HCT116 (cell line): ENCODE measurements around the gene RIF1. TPM values are rescaled to one million over a fixed set of nuclear protein-coding genes. Genes with fewer than 3 reads are reported as not detected.

Source experiments
- ATAC-seq: fragments of 200-7000 bp; cut with Tn5 transposase; 2 replicates; pipeline ENCODE4 v1.9.1; 2020; ENCODE audit warnings: mild to moderate bottlenecking, moderate library complexity
- BruUV-seq: library from RNA; stranded (reverse); fragments of 400-500 nt; replicated peaks from 2 replicates; lab custom pipeline; 2021; lab: Mats Ljungman, UMichigan
- CTCF ChIA-PET: fragments of 300-600 bp; sonication (Branson Sonifier 250); formaldehyde crosslinking; loops from one replicate; lab custom pipeline; 2021; ENCODE audit warnings: antibody characterized with exemption; lab: Charles Lee
- POLR2A ChIA-PET: fragments of 300-600, 350-600 bp; sonication (Branson Sonifier 250); formaldehyde crosslinking; loops from one replicate; lab custom pipeline; 2021; ENCODE audit warnings: antibody characterized with exemption; lab: Charles Lee
- RAD21 ChIA-PET, 2 experiments: fragments of 300-600 bp; sonication (Branson Sonifier 250); formaldehyde crosslinking; loops; one replicate each; lab custom pipeline; 2023; ENCODE audit warnings: low total read pairs in 2 of 2; ENCODE audit not compliant: uncharacterized antibody in 2 of 2, unreplicated experiment in 2 of 2, low non-redundant PET in 1 of 2; lab: Charles Lee
- DNase-seq: peaks from one replicate; pipeline ENCODE4 v3.0.0-alpha.2; 2010; ENCODE audit warnings: low read depth, low spot score
- H2AFZ ChIP-seq: fragments of 200-600 bp; shearing (Covaris generic), sonication (generic); 2 replicates; pipeline ENCODE4 v1.6.1; 2017; ENCODE audit warnings: low read depth, mixed run types, mixed read lengths, antibody characterized with exemption, low read length; ENCODE audit not compliant: poor library complexity, severe bottlenecking
- H3K27ac ChIP-seq: 2 replicates; pipeline ENCODE4 v1.5.1; 2012; ENCODE audit warnings: low read depth, low read length
- H3K27me3 ChIP-seq: fragments of 200-600 bp; sonication (generic); 2 replicates; pipeline ENCODE4 v1.6.1; 2016; ENCODE audit warnings: mixed run types, low read length, mixed read lengths; ENCODE audit not compliant: insufficient read depth
- H3K36me3 ChIP-seq, 2 experiments: fragments of 200-500 bp in 1 of 2; fragments of 200-600 bp in 1 of 2; sonication (Bioruptor generic) in 1 of 2; sonication (generic) in 1 of 2; 2 replicates each; pipeline versions ENCODE4 v1.5.1 to v1.6.1; 2014 to 2016; ENCODE audit warnings: low read length in 2 of 2, inconsistent platforms in 1 of 2, mixed read lengths in 1 of 2, mixed run types in 1 of 2; ENCODE audit not compliant: insufficient read depth in 2 of 2, control insufficient read depth in 1 of 2
- H3K4me1 ChIP-seq, 2 experiments: fragments of 200-600 bp in 1 of 2; sonication (generic) in 1 of 2; 2 replicates each; pipeline versions ENCODE4 v1.5.1 to v1.6.1; 2012 to 2017; ENCODE audit warnings: low read length in 2 of 2, inconsistent platforms in 1 of 2, mild to moderate bottlenecking in 1 of 2, mixed read lengths in 1 of 2, mixed run types in 1 of 2, moderate library complexity in 1 of 2; ENCODE audit not compliant: insufficient read depth in 2 of 2, control insufficient read depth in 1 of 2
- H3K4me2 ChIP-seq: fragments of 200-600 bp; sonication (generic); 2 replicates; pipeline ENCODE4 v1.6.1; 2017; ENCODE audit warnings: mixed run types, low read length, mixed read lengths
- H3K4me3 ChIP-seq, 2 experiments: fragments of 200-600 bp in 1 of 2; sonication (generic) in 1 of 2; replicated peaks in 1 of 2; 2 replicates each; pipeline ENCODE4 v1.5.1; 2011 to 2016; ENCODE audit warnings: low read length in 2 of 2, control low read depth in 1 of 2, low read depth in 1 of 2, mild to moderate bottlenecking in 1 of 2, mixed read lengths in 1 of 2, mixed run types in 1 of 2
- H3K79me2 ChIP-seq: fragments of 200-600 bp; sonication (generic); 2 replicates; pipeline ENCODE4 v1.6.1; 2017; ENCODE audit warnings: mild to moderate bottlenecking, mixed run types, low read length, moderate library complexity, mixed read lengths; ENCODE audit not compliant: insufficient read depth
- H3K9ac ChIP-seq: fragments of 200-600 bp; sonication (generic); 2 replicates; pipeline ENCODE4 v1.6.1; 2016; ENCODE audit warnings: low read length, mixed read lengths
- H3K9me2 ChIP-seq: fragments of 200-600 bp; sonication (generic), shearing (Covaris generic); 2 replicates; pipeline ENCODE4 v1.6.1; 2017; ENCODE audit warnings: mixed run types, mild to moderate bottlenecking, moderate library complexity; ENCODE audit not compliant: insufficient read depth
- H3K9me3 ChIP-seq, 2 experiments: fragments of 200-500 bp in 1 of 2; fragments of 200-600 bp in 1 of 2; sonication (Bioruptor generic) in 1 of 2; sonication (generic) in 1 of 2; 2 replicates each; pipeline ENCODE4 v1.6.1; 2014 to 2017; ENCODE audit warnings: low read length in 2 of 2, mixed read lengths in 2 of 2, inconsistent platforms in 1 of 2, low read depth in 1 of 2, mild to moderate bottlenecking in 1 of 2, mixed run types in 1 of 2, moderate library complexity in 1 of 2; ENCODE audit not compliant: control insufficient read depth in 1 of 2, insufficient read depth in 1 of 2
- H4K20me1 ChIP-seq: fragments of 200-600 bp; sonication (generic), shearing (Covaris generic); 2 replicates; pipeline ENCODE4 v1.6.1; 2017; ENCODE audit warnings: mixed run types, mild to moderate bottlenecking, moderate library complexity; ENCODE audit not compliant: insufficient read depth
- CBX3 ChIP-seq: IDR thresholded peaks from 2 replicates; pipeline ENCODE4 v1.6.1; 2012; ENCODE audit warnings: low read depth
- EGR1 ChIP-seq: IDR thresholded peaks from 2 replicates; pipeline ENCODE4 v1.6.1; 2012; ENCODE audit warnings: low read depth
- EZH2phosphoT487 ChIP-seq: fragments of 200-600 bp; IDR thresholded peaks from 2 replicates; pipeline ENCODE4 v1.6.1; 2018; ENCODE audit warnings: antibody characterized with exemption, borderline replicate concordance
- FOSL1 ChIP-seq: IDR thresholded peaks from 2 replicates; pipeline ENCODE4 v1.6.1; 2012; ENCODE audit warnings: low read depth
- POLR2A ChIP-seq: IDR thresholded peaks from 2 replicates; pipeline ENCODE4 v1.7.0; 2011; ENCODE audit warnings: borderline replicate concordance; ENCODE audit not compliant: insufficient read depth, insufficient read length; ENCODE audit errors: extremely low read depth
- POLR2AphosphoS5 ChIP-seq: IDR thresholded peaks from 2 replicates; pipeline ENCODE4 v1.6.1; 2011; ENCODE audit warnings: mild to moderate bottlenecking, low read depth, low read length, moderate library complexity
- RAD21 ChIP-seq: IDR thresholded peaks from 2 replicates; pipeline ENCODE4 v1.6.1; 2012; ENCODE audit warnings: low read depth, mild to moderate bottlenecking
- TCF7L2 ChIP-seq: IDR thresholded peaks from 2 replicates; pipeline ENCODE4 v1.7.0; 2011; ENCODE audit warnings: borderline replicate concordance, inconsistent platforms; ENCODE audit not compliant: insufficient read depth, insufficient read length; ENCODE audit errors: extremely low read depth
- YY1 ChIP-seq: IDR thresholded peaks from 2 replicates; pipeline ENCODE4 v1.6.1; 2011; ENCODE audit warnings: low read length, low read depth, moderate library complexity, mild to moderate bottlenecking; ENCODE audit not compliant: insufficient replicate concordance; ENCODE audit errors: extremely low read depth
- ZNF274 ChIP-seq: fragments of 200-500 bp; sonication (Bioruptor generic); IDR thresholded peaks from 2 replicates; pipeline ENCODE4 v1.6.1; 2014; ENCODE audit warnings: mild to moderate bottlenecking, low read depth, low read length, inconsistent platforms
- intact Hi-C: fragments of 100-400 bp; cut with micrococcal nuclease; formaldehyde crosslinking; loops from 2 replicates; pipeline ENCODE4 v1.10.0; 2022
- total RNA-seq: library from RNA; stranded (reverse); gene quantifications from one replicate; pipeline ENCODE4 v1.2.1, GENCODE V29; 2021; ENCODE audit not compliant: unreplicated experiment
- TF ChIP-seq, protein P1 (sequence below), 3 experiments: fragments of 200-600 bp in 1 of 3; sonication (generic) in 1 of 3; IDR thresholded peaks in 2 of 3; conservative IDR thresholded peaks in 1 of 3; 2 replicates each; pipeline ENCODE4 v1.5.1; 2012 to 2017; ENCODE audit warnings: low read depth in 2 of 3, low read length in 2 of 3, antibody characterized with exemption in 1 of 3, borderline replicate concordance in 1 of 3, control low read depth in 1 of 3, mild to moderate bottlenecking in 1 of 3, mixed read lengths in 1 of 3, mixed run types in 1 of 3, moderate library complexity in 1 of 3; ENCODE audit not compliant: insufficient read depth in 1 of 3
- TF ChIP-seq, protein P2 (sequence below): IDR thresholded peaks from 2 replicates; pipeline ENCODE4 v1.6.1; 2011; ENCODE audit warnings: mild to moderate bottlenecking, low read length, moderate library complexity; ENCODE audit not compliant: insufficient replicate concordance; ENCODE audit errors: extremely low read depth
- TF ChIP-seq, protein P3 (sequence below): IDR thresholded peaks from 2 replicates; pipeline ENCODE4 v1.6.1; 2012; ENCODE audit warnings: low read depth

The RIF1 gene
- total RNA-seq, 1 experiment from 2014 or later: 48.0 TPM

DNA sequence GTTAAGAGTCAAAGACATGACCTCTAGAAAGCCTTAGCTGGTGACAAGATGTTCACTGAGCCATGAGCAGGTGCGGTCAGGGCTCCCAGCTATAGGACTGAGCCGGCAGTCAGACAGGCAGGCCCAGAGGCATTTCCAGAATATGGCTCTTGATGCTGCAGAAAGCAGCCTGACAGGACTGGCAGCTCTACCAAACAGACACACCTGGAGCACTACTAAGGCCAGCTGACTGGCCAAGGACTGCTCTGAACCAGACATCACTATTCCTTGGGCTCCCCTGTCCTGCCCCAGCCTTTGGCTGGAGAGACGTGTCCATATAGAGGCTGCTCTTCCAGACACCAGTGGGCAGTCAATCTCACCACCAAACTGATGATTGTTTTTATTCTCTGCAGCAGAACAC lies 98.8 kb downstream of the RIF1 start (continued):
- no peak for TF ChIP-seq ZNF274
- TF ChIP-seq TCF7L2: no peak
- TF ChIP-seq CBX3: no peak
- TF ChIP-seq POLR2A: no peak
- TF ChIP-seq EZH2phosphoT487: no peak
- TF ChIP-seq, protein P1, sequence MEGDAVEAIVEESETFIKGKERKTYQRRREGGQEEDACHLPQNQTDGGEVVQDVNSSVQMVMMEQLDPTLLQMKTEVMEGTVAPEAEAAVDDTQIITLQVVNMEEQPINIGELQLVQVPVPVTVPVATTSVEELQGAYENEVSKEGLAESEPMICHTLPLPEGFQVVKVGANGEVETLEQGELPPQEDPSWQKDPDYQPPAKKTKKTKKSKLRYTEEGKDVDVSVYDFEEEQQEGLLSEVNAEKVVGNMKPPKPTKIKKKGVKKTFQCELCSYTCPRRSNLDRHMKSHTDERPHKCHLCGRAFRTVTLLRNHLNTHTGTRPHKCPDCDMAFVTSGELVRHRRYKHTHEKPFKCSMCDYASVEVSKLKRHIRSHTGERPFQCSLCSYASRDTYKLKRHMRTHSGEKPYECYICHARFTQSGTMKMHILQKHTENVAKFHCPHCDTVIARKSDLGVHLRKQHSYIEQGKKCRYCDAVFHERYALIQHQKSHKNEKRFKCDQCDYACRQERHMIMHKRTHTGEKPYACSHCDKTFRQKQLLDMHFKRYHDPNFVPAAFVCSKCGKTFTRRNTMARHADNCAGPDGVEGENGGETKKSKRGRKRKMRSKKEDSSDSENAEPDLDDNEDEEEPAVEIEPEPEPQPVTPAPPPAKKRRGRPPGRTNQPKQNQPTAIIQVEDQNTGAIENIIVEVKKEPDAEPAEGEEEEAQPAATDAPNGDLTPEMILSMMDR (IDR thresholded peaks at IDR 0.05 in 2 of 3, conservative IDR thresholded peaks at IDR 0.05 in 1 of 3; ENCODE audit: borderline replicate concordance in 1 of 3, insufficient read depth in 1 of 3, low read depth in 2 of 3, low read length in 2 of 3): no peak
- TF ChIP-seq YY1: no peak
- no peak for TF ChIP-seq RAD21
- no peak for TF ChIP-seq FOSL1
- no peak for TF ChIP-seq EGR1

DNA sequence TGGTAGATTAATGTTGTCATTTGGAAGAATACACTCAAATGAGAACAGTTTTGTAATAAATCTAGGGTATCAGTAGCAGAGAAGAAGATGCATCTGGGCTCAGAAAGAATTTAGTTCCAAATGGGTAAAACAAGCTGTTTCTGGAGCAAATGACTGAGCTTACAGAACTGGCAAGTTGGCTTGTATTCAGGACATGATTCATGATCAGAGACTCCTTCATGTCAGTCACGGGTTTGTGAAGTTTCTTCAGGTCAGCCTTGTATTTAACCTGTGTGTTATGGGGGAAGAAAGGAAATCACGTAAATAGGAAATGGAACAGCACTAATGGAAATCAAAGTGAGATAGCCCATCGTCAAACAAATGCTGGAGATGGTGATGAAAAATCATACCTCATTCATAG lies 109.1 kb downstream of the RIF1 start:
- no TSS peak for BruUV-seq
- no peaks in the 10 kb centered on the region for H3K36me3 ChIP-seq
- H3K27ac ChIP-seq: no peak overlapping the region
- intact Hi-C loops: no loop called here
- no peak overlapping the region for H3K4me3 ChIP-seq
- H3K9me3 ChIP-seq: no peaks in the 10 kb centered on the region
- H3K4me1 ChIP-seq: no peaks in the 10 kb centered on the region
- DNase-seq (no peak), ATAC-seq (no peak)
- no peaks in the 10 kb centered on the region for H3K27me3 ChIP-seq
- no peak overlapping the region for H3K4me2 ChIP-seq
- H2AFZ ChIP-seq: no peak overlapping the region
- H3K9me2 ChIP-seq: no peaks in the 10 kb centered on the region
- POLR2A ChIA-PET: no interaction called here
- H3K79me2 ChIP-seq: no peaks in the 10 kb centered on the region
- CTCF ChIA-PET: no interaction called here
- TF ChIP-seq, protein P2, sequence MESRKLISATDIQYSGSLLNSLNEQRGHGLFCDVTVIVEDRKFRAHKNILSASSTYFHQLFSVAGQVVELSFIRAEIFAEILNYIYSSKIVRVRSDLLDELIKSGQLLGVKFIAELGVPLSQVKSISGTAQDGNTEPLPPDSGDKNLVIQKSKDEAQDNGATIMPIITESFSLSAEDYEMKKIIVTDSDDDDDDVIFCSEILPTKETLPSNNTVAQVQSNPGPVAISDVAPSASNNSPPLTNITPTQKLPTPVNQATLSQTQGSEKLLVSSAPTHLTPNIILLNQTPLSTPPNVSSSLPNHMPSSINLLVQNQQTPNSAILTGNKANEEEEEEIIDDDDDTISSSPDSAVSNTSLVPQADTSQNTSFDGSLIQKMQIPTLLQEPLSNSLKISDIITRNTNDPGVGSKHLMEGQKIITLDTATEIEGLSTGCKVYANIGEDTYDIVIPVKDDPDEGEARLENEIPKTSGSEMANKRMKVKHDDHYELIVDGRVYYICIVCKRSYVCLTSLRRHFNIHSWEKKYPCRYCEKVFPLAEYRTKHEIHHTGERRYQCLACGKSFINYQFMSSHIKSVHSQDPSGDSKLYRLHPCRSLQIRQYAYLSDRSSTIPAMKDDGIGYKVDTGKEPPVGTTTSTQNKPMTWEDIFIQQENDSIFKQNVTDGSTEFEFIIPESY: no peak
- TF ChIP-seq TCF7L2: no peak
- TF ChIP-seq, protein P3, sequence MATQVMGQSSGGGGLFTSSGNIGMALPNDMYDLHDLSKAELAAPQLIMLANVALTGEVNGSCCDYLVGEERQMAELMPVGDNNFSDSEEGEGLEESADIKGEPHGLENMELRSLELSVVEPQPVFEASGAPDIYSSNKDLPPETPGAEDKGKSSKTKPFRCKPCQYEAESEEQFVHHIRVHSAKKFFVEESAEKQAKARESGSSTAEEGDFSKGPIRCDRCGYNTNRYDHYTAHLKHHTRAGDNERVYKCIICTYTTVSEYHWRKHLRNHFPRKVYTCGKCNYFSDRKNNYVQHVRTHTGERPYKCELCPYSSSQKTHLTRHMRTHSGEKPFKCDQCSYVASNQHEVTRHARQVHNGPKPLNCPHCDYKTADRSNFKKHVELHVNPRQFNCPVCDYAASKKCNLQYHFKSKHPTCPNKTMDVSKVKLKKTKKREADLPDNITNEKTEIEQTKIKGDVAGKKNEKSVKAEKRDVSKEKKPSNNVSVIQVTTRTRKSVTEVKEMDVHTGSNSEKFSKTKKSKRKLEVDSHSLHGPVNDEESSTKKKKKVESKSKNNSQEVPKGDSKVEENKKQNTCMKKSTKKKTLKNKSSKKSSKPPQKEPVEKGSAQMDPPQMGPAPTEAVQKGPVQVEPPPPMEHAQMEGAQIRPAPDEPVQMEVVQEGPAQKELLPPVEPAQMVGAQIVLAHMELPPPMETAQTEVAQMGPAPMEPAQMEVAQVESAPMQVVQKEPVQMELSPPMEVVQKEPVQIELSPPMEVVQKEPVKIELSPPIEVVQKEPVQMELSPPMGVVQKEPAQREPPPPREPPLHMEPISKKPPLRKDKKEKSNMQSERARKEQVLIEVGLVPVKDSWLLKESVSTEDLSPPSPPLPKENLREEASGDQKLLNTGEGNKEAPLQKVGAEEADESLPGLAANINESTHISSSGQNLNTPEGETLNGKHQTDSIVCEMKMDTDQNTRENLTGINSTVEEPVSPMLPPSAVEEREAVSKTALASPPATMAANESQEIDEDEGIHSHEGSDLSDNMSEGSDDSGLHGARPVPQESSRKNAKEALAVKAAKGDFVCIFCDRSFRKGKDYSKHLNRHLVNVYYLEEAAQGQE: no peak
- no peak for TF ChIP-seq POLR2AphosphoS5
- no peaks in the 10 kb centered on the region for H4K20me1 ChIP-seq
- no peak overlapping the region for H3K9ac ChIP-seq
- RAD21 ChIA-PET: no interaction called here
